A549 (cell line): ENCODE measurements around the gene INVS.

Experiments used
- HDAC2 ChIP-seq: fragments of 200-600 bp; sonication (generic); IDR thresholded peaks from 2 replicates; pipeline ENCODE4 v1.6.1; 2016
- HEYL ChIP-seq: fragments of 250-450 bp; sonication (Bioruptor Pico); IDR thresholded peaks from 2 replicates; pipeline ENCODE4 v1.8.0; 2021; ENCODE audit warnings: mild to moderate bottlenecking, moderate library complexity
- MAFK ChIP-seq: fragments of 450-650 bp; IDR thresholded peaks from 2 replicates; pipeline ENCODE4 v1.6.1; 2014; ENCODE audit not compliant: partially characterized antibody
- MAZ ChIP-seq: fragments of 150-350 bp; IDR thresholded peaks from 2 replicates; pipeline ENCODE4 v1.6.1; 2014; ENCODE audit warnings: antibody characterized with exemption, low read depth, low read length, borderline replicate concordance
- POLR2A ChIP-seq: IDR thresholded peaks from 2 replicates; pipeline ENCODE4 v1.6.1; 2012; ENCODE audit warnings: mild to moderate bottlenecking, low read length
- TF ChIP-seq, protein P1 (sequence below): fragments of >200 bp; sonication (Bioruptor Twin); formaldehyde crosslinking; IDR thresholded peaks from 3 replicates; pipeline ENCODE4 v1.5.1; 2016

DNA sequence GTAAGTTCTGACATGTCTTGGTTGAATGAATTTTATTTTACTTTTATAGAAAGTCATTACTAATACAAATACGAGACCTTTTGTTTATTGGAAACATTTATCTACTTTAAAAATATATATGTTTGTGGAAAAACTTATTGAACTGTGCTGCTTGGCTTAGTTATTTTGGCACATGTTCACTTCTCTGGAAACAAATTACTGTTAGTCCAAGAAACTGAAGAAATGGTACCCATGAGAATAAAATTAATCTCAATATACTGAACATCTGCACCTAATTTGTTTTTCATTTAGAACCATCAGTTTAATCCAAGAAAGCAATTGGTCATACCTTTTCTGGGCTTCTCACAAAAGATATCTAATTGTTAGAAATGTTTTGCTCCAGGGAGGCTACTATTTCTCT lies 32.2 kb downstream of the INVS start:
- TF ChIP-seq, protein P1, sequence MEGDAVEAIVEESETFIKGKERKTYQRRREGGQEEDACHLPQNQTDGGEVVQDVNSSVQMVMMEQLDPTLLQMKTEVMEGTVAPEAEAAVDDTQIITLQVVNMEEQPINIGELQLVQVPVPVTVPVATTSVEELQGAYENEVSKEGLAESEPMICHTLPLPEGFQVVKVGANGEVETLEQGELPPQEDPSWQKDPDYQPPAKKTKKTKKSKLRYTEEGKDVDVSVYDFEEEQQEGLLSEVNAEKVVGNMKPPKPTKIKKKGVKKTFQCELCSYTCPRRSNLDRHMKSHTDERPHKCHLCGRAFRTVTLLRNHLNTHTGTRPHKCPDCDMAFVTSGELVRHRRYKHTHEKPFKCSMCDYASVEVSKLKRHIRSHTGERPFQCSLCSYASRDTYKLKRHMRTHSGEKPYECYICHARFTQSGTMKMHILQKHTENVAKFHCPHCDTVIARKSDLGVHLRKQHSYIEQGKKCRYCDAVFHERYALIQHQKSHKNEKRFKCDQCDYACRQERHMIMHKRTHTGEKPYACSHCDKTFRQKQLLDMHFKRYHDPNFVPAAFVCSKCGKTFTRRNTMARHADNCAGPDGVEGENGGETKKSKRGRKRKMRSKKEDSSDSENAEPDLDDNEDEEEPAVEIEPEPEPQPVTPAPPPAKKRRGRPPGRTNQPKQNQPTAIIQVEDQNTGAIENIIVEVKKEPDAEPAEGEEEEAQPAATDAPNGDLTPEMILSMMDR: no peak
- TF ChIP-seq HDAC2 (no peak), POLR2A (no peak), HEYL (CRISPR knock-in tag) (no peak), MAFK (no peak), MAZ (no peak)
